ENCODE measurements around the gene PCDH15.

PCDH15 gene

DNA sequence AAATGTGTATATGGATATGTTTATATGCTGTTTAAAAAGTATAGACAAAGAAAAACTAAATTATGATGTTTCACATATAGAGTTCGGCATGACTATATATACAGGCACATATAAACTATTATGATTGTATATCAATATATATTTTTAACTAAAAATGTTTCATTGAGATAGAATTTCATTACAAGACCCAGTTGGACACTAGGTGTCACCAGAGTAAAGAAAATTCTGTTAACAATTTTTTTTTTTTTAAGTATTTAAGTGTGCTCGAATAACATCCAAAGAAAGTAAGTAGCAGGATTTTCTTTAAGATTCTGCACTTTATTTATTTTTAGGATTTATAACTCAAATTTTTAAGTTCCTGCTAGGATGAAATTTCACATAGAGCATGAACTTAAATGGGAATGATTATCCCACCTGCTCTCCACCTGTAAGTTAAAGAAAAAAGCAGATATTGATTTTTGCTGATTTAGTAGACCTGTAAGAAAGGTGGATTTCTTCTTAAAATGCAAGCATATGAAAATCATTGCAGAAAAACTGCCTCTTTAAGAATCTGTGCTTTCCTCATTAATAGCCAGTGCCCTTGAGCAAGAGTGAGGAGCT, 961.5 kb downstream of the PCDH15 start:
- DNase-seq = no peak

DNA sequence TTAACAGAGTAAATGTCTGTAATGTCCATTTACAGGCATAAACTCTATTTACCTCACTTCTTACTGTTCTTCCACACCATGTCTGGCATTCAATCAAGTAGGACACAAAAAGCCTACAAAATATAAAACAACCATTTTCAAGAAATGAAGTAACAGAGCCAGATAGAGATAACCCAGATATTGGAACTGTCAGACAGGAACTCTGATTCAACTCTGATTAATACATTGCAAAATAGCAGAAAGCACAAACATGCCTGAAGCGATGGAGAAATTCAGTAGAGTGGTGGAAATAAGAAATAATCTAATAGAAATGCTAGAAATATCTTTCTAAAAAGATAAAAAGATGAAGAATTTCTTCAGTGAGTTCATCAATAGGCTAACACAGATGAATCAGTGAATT, 964.4 kb downstream of the PCDH15 start:
- no peak for DNase-seq

DNA sequence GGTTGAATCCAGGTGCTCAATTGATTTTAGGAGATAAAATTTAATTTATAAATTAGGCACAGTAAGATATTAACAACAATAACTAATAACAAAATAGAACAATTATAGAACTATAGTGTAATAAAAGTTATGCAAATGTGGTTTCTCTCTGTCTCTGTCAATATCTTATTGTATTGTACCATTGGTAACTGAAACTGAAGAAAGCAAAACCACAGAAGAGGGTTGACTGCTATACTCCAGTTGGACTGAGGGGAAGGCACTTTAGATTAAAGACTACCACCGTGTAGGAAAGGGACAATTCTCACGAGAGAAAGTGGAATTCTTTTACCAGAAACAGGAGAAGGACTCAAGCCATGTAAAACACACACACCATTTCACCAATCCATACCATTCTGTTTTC, 967.1 kb downstream of the PCDH15 start:
- DNase-seq = no peak

- no peak for DNase-seq
These were observed 973.8 kb downstream of the PCDH15 start for GRCh38 chr10:53827261-53827660.

DNA sequence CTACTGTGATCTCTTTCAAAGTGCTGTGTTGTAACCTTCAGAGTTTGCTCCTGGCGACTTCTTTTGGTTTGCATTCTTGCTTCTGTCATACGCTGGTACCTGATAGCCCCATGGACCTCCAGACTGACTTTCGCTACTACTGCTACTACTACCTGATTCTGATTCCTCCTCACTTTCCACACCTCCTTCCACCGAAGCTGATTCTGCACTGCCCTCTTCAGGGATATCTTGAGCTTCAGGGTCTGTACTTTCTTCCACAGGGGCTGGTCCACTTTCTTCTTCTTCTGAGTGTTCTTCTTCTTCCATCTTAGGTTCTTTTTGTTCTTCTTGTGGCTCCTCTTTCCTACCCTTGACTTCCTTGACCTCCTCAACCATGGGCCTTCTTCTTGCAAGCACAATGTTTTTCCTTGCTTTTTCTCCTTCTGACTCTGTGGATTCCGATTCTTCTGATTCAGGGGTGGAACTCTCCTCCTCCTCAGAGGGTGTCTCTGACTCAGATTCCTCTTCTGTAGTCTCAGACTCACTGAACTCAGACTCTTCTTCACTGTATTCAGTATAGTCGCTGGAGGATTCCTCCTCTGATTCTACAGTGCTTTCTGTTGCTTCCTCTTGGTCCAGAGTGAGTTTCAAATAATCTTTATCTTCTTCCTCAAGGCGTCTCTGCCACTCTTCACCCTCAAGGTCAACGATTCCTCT, 992.2 kb downstream of the PCDH15 start:
- DNase-seq = no peak

- no peak for DNase-seq
These were observed 1014.7 kb downstream of the PCDH15 start for GRCh38 chr10:53786236-53786900.

- no peak for DNase-seq
These were observed 1029.3 kb downstream of the PCDH15 start for GRCh38 chr10:53771701-53772100.

DNA sequence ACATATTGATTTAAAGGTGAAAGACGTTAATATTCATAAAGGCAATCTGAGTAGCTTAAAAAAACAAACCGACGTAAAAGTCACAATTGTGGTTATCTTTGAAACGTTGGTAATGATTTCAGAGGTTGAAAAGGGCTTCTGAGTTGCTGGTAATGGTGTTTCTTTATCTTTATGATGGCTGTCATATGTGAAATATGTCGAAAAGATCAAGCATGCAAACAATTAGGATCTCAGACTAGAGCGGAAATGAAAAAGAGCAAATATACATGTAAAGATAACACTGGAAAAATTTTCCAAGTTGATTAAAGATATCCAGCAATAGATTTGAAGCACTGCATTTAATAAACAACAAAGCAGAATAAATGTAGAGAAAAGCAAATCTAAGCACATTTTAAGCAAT, 1030.1 kb downstream of the PCDH15 start:
- DNase-seq = no peak

DNA sequence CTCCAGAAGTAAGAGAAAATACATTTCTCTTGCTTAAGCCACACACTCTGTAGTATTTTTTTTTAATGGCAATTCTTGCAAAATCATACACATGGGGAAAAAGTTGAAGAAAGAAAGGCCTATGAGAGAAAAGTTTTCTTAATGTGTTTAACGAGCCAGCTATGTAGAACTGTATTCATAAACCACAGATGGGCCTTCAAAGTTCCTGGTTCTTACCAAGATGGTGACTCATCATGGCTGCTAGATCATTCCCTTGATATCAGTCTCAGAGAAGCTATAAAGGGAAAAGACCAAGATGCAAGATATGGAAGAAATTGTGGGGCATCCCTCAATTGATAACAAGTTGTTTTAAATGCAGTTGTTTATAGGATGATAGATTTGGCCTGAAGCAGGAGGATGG, 1035.7 kb downstream of the PCDH15 start:
- DNase-seq = no peak

DNA sequence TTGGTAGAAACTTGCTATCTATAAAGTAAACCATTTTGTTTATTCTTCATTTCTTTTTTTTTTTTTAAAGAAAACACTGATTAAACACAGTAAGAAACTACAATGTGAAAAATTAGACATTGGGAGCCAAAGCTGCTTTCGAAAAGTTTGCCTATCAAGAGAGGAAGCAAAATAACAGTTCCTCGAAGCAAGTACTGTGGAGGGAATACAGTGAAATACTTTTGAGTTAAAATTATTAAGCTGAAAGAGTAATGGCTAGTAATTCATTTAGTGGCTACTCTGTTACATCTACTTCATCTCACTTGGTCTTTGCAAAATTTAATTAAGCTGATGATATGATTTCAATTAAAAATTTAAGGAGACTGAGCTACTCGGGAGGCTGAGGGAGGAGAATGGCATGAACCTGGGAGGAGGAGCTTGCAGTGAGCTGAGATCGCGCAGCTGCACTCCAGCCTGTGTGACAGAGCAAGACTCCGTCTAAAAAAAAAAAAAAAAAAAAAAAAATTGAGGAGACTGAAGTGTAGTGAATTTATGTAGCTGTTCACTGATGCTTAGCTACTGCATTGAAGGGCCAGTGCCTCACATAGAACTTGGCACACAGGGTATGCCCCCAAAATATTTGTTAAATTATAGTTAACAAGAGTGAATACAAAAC, 1046.3 kb downstream of the PCDH15 start:
- no peak for DNase-seq

Measured in NCI-H524 (cell line).